Measurements from ENCODE around the gene FOSL1. TPM values are rescaled to one million over a fixed set of nuclear protein-coding genes. Genes with fewer than 3 reads are reported as not detected.

The FOSL1 gene
- 158 and 232 TPM in 2 replicates for total RNA-seq (2014; rRNA removed; shearing (Covaris generic))

DNA sequence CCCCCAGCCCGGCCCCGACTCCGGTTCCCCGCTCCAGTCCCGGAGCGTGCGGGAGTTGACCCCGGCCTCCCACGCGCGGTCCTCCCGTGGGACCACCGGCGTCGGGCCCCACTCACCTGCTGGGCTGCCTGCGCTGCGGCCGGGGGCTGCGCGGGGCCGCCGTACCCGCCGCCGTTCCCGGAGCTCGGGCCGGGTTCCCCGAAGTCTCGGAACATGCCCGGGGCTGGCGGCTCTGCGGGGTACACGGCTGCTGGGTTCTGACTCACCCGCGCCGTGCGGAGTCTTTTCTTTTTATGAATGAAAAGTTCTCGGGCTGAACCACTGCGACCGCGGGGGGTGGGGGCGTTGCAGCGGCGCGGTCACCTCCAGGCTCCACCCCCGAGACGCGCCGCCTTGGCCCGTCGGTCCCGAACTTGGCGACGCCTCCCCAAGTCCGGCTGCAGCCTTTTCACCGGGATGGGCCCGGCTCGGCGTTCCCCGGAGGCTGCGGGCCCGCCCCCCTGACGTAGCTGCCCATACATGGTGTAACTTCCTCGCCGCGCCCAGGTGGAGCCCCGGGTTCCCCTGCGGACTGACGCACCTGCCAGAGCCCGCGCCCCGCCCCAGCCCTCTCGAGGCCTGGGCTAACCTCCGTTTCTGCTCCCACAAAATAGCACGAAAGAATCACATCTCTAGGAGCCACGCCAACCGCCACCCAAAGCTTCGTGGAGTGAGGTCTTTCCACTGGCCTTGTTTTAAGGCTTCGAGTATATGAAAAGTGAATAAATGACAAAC, at the start of gene FOSL1:
Gene FOSL1, minus strand, starts transcription at position 264 of the 774 bp plus-strand sequence. Its CDS starts 49 bp downstream, at position 215.
- DNase-seq (ENCODE audit: low read depth): peak; percentile 98

DNA sequence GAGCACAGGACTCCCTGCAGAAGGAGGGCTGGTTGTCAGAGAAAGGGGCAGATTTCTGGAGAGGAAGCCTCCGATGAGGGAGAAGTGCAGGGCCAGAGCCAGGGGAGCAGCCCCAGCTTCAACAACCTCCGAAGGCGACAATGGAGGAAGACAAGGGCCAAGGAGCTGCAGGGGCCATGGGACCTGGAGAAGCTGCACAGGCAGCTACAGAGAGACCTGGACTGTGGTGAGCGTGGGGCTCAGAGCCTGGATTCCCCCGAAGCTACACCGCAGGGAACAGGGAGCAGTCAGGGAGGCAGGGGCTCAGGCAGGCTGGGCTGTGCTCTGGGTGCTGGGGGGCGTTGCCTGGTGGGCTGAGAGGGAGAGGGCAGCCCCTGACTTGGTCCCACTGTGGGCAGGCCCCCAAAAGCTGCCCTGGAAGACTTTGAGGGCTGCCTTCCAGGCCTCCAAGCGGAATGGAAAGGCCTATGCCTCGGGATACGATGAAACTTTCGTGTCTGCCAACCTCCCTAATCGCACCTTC, 47.5 kb upstream of the FOSL1 start:
- no peak for DNase-seq (ENCODE audit: low read depth)

GRCh38 chr11:65947133-65947532, 46.9 kb upstream of the FOSL1 start:
- no peak for DNase-seq (ENCODE audit: low read depth)

DNA sequence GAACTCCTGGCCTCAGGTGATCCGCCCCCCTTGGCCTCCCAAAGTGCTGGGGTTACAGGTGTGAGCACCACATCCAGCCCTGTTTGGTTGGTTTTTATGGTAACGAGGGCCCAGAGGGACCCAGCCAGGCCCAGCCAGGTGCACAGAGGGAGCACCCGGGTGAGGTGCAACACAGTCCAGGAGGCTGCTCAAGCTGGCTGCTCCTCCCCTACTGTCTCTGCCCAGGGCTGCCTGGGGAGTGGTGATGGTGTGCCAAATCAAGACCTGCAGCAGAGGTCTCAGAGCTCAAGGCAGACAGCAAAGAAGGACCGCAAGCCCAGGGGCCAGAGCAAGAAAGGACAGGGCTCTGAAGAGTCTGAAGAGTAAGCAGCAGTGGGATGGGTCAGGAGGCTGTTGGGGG, 46.5 kb upstream of the FOSL1 start:
- DNase-seq (ENCODE audit: low read depth): no peak

GRCh38 chr11:65945941-65946558, 45.9 kb upstream of the FOSL1 start:
- no peak for DNase-seq (ENCODE audit: low read depth)

DNA sequence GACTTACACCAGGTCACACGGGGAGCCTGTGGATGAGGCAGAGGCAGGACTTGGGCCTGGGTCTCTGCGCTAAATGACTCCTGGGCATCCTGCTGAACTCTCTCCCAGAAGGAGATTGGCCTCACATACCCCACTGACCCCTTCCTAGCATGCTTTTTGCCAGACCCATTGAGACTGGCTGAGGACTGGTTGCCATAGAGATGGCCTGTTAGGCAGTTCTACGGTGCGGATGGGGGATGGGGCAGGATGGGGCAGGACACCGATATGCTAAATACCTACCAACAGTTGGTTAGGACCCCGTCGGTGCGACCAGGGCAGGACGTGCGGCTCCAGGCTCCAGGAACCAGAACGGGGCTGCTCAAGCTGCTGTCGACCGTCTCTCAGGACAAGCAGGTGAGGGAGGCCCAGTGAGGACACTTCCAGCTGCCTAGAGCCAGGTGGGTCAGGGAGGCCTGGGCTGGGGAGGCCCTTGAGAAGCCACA, 45.3 kb upstream of the FOSL1 start, which contains the start of gene TSGA10IP:
Gene TSGA10IP, plus strand, starts transcription at position 51 of the 482 bp plus-strand sequence. Its CDS starts 196 bp downstream, at position 247.
- DNase-seq (ENCODE audit: low read depth): no peak

GRCh38 chr11:65944767-65945166, 44.6 kb upstream of the FOSL1 start:
- DNase-seq (ENCODE audit: low read depth): no peak

- DNase-seq (ENCODE audit: low read depth): no peak
Observed at GRCh38 chr11:65944191-65944590, 44.0 kb upstream of the FOSL1 start.

GRCh38 chr11:65942531-65942930, 42.3 kb upstream of the FOSL1 start:
- no peak for DNase-seq (ENCODE audit: low read depth)

- DNase-seq (ENCODE audit: low read depth): no peak
Observed at GRCh38 chr11:65941720-65942310, 41.6 kb upstream of the FOSL1 start.

DNA sequence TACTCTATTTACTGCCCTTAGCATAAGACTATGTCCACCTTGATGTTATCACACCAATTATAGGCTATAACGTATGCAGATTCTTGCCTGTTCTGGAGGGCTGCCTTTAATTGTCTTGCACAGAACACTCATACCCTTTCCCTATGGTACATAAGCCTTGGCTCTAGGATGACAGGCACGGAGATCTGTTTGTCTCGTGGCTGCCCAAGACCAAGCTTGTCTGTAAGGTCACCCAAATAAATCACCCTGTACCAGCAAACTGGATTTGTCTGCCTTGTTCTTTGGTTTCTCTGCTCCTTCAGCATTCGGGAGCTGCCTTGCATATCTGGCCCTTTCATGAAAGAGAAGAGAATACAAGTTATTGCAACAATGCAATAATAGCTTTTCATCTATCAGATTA, 37.6 kb upstream of the FOSL1 start:
- no peak for DNase-seq (ENCODE audit: low read depth)

DNA sequence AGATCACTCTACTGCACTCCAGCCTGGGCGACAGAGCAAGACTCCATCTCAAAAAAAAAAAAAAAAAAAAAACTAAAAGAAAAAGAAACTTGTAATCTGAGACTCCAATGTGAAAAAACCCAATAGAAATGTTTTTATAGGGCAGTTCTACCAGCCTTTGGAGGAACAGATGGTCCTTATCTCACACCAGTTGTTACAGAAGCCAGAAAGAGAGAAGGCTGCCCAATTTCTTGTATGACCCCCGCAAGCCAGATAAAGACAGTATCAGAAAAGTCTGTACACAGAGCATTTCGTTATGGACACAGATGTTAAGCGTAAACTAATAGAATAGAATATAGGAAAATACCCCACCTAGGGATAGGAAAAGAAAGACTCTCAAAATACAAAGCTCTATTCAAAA, 33.8 kb upstream of the FOSL1 start:
- no peak for DNase-seq (ENCODE audit: low read depth)

DNA sequence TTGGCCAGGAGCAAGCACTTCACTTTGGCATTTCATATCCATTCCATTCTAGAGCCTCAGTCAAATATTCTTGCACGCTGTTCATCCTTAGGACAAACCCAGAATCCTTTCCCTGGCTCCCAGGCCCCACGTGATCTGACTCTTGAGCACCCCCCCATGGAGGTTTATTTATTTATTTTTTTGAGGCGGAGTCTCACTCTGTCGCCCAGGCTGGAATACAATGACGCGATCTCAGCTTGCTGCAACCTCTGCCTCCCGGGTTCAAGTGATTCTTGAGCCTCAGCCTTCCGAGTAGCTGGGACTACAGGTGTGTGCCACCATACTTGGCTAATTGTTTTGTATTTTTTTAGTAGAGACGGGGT, 32.4 kb upstream of the FOSL1 start:
- DNase-seq (ENCODE audit: low read depth): peak; percentile 60

DNA sequence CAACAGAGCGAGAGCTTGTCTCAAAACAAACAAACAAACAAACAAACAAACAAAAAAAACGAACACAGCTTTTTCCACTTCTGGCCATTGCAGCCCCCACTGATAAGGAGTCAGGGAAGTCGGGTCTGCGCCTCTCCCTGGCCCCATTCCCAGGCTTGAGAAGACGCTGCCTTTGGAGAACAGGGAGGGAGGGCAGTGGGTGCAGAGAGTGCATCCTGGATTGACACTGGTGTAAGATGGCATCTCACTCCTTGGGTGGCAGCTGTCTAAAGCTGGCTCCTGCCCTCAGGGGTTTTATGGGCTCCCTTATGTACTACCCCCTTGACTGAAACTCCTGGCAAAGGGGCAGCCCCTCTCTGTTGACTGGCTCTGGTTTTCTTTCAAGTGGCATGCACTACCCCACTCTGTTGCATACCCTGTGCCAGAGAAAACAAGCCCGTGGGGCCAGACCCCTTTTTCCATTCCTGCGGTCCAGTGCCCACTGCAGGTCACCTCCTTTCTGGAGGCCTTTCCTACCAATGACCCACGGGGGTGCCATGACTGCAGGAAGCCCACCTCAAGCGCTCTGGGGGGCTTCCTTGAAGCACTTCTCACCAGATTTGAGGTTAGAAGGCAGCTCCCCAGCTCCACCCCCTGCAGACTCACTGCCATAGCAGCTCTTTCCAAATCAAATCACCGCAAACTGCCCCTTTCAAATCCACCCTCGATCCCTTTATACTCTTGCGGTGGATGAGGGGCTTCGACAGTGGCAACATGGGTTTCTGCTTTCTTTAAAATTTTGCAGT, 31.8 kb upstream of the FOSL1 start:
- DNase-seq (ENCODE audit: low read depth): no peak

DNA sequence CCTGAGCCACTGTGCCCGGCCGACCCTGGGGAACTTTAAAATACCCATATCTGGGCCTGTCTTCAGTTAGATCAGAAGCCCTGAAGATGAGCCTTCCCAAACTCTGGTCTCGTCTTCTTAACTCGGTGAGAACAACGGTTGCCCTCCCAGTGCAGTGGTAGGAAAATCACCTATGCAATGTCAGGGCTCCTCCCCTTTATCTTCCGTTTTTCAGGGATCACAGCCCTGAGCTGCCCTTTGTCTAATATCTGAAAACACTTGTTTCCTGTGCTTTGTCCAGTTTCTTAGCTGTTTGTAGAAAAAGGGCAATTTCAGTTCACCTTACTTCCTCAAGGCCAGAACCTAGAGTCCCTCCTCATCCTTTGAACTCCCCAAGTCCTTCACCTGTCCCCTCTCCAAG, 28.5 kb upstream of the FOSL1 start:
- DNase-seq (ENCODE audit: low read depth): no peak

- DNase-seq (ENCODE audit: low read depth): peak; percentile 37
Observed at GRCh38 chr11:65927904-65928397, 27.8 kb upstream of the FOSL1 start.

DNA sequence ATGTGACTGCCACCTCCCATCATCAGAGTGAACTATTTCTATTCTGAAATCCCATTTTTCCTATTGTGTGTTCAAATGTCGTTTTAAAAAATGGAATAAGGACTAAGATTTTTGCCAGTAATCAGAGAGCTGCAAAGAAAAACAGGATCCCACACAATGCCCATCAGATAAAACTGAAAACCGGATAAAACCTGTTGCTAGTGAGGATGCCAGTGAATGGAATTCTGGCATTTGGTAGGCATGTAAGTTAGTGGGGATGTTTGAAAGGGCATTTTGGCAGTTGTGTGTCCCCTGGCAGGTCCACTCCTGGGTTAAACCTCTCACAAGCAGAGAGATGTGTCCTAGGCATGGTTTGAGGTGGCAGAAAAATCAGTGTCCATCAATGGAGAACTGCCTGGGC, 25.2 kb upstream of the FOSL1 start:
- no peak for DNase-seq (ENCODE audit: low read depth)

DNA sequence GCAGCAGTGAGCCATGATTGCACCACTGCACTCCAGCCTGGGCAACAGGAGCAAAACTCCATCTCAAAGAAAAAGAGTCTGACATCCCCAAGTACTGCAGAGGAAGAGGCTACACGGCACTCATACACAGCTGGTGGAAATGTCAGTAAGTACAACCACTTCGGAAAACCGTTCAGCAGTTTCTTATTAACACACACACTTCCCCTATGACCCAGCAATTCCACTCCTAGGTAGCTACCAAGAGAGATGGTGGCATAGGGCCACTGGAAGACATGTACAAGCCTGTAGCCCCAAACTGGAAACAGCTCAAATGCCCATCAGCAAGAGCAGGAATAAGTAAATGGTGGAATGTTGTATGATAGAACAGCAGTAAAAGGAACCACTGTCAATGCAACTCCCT, 22.4 kb upstream of the FOSL1 start:
- no peak for DNase-seq (ENCODE audit: low read depth)

- DNase-seq (ENCODE audit: low read depth): no peak
Observed at GRCh38 chr11:65921876-65922275, 21.7 kb upstream of the FOSL1 start.

GRCh38 chr11:65921033-65921555, 20.9 kb upstream of the FOSL1 start:
- no peak for DNase-seq (ENCODE audit: low read depth)

DNA sequence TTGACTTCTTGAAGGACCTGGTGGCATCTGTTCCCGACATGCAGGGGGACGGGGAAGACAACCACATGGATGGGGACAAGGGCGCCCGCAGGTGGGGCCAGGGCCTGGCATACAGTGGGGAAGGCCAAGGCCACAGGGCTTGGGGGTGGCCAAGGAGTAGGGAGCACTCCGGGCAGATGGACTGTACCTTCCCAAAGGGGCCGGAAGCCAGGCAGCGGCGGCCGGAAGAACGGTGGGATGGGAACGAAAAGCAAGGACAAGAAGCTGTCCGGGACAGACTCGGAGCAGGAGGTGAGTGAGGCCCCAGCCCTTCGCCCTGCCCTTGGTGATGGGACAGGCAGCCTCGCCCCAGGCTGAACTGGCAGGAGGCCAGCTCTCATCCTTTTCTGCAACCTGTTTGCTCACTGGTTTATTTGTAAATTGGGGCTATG, 20.2 kb upstream of the FOSL1 start:
- no peak for DNase-seq (ENCODE audit: low read depth)
